H1 (cell line): ENCODE data around the gene AK8. TPM values are rescaled to one million over a fixed set of nuclear protein-coding genes. Genes with fewer than 3 reads are reported as not detected.

Source experiments
- SP4 ChIP-seq: IDR thresholded peaks from 2 replicates; pipeline ENCODE4 v1.6.1; 2012; ENCODE audit warnings: low read length, inconsistent platforms
- SRF ChIP-seq: IDR thresholded peaks from 2 replicates; pipeline ENCODE4 v1.6.1; 2011; ENCODE audit warnings: mild to moderate bottlenecking, low read depth, low read length, moderate library complexity
- SUZ12 ChIP-seq: fragments of 200-600 bp; sonication (generic); IDR thresholded peaks from 2 replicates; pipeline ENCODE4 v1.6.1; 2012; ENCODE audit warnings: mild to moderate bottlenecking, inconsistent platforms, low read length, moderate library complexity, mixed read lengths
- TAF1 ChIP-seq: IDR thresholded peaks from 2 replicates; pipeline ENCODE4 v1.6.1; 2011; ENCODE audit warnings: mild to moderate bottlenecking, low read depth, low read length
- USF2 ChIP-seq: IDR thresholded peaks from 2 replicates; pipeline ENCODE4 v1.6.1; 2011; ENCODE audit warnings: low read length, improper control_type of control experiment
- polyA plus RNA-seq, 7 experiments: library from polyadenylated mRNA; depleted of rRNA in 3 of 7; stranded (reverse) in 5 of 7; unstranded in 2 of 7; fragments of >200 nt in 5 of 7; fragments of 200-250 nt in 2 of 7; gene quantifications; 1 replicate in 5 of 7; 2 replicates in 1 of 7; 4 replicates in 1 of 7; pipeline versions ENCODE4 v1.2.1 to v1.2.3, GENCODE V29; 2011 to 2013; ENCODE audit warnings: missing spikeins in 2 of 7, mixed read lengths in 2 of 7
- total RNA-seq: library from RNA; stranded (reverse); fragmentation: NEBNext Ultra II Directional; extraction: Animal tissue kit (Norgen Biotek cat#: 25700); gene quantifications from 2 replicates; pipeline ENCODE4 v1.2.1, GENCODE V29; 2021

Gene AK8
- total and polyA plus RNA-seq, 2 of the 8 experiments (the other 6 are each of a cell fraction or from before 2014, with no cell fraction given): 0.35 to 0.48 TPM

GRCh38 chr9:132756214-132756845 is 121.8 kb downstream of the AK8 start (continued):
- TF ChIP-seq USF2 (no peak), SP4 (no peak), TAF1 (no peak), SRF (no peak), SUZ12 (no peak)
